ENCODE measurements around the gene SMIM35. TPM values are rescaled to one million over a fixed set of nuclear protein-coding genes. Genes with fewer than 3 reads are reported as not detected.

Gene SMIM35
- total and polyA plus RNA-seq, 2 of the 4 experiments (the other 2 are of a cell fraction): not detected

- no peak overlapping the region for H2BK120ac ChIP-seq (ENCODE audit: low read depth, low read length)
- intact Hi-C loops (cut with micrococcal nuclease) (no loop called here), dilution Hi-C loops (cut with HindIII; ENCODE audit: low sequenced_read_pairs, unreplicated experiment) (no loop called here), in situ Hi-C loops (cut with MboI; ENCODE audit: low sequenced_read_pairs) (no loop called here)
- no peak overlapping the region for H2AK5ac ChIP-seq (ENCODE audit: low read depth, low read length)
- H3K27me3 ChIP-seq (ENCODE audit: control insufficient read depth, insufficient read depth, low read length): no peaks in the 10 kb centered on the region
- H3K14ac ChIP-seq (replicated peaks; ENCODE audit: low read depth, low read length): no peak overlapping the region
- TF ChIP-seq CHD1 (IDR thresholded peaks at IDR 0.05; ENCODE audit: low read depth, low read length): no peak
- no peak for TF ChIP-seq MXI1 (IDR thresholded peaks at IDR 0.05; ENCODE audit: borderline replicate concordance, low read depth, low read length)
- ATAC-seq (ENCODE audit: low read depth) (no peak), DNase-seq (no peak)
- H4K5ac ChIP-seq (ENCODE audit: low read depth, low read length): no peak overlapping the region
- H3K56ac ChIP-seq (ENCODE audit: extremely low read depth, insufficient read depth, low read length): no peak overlapping the region
- POLR2A ChIA-PET (ENCODE audit: unreplicated experiment): no interaction called here
- H3K9me1 ChIP-seq (ENCODE audit: insufficient read depth, low read length): no peaks in the 10 kb centered on the region
- no peak overlapping the region for H3K23ac ChIP-seq (ENCODE audit: low read depth, low read length)
- no peak overlapping the region for H2AFZ ChIP-seq (replicated peaks; ENCODE audit: low read length, poor library complexity)
- no peak overlapping the region for H3K4me2 ChIP-seq (ENCODE audit: low read depth, low read length)
- no TSS peak for BruUV-seq (replicated peaks)
- no peak overlapping the region for H2BK15ac ChIP-seq (ENCODE audit: low read depth, low read length)
- no peaks in the 10 kb centered on the region for H3K79me1 ChIP-seq (ENCODE audit: low read depth in 1 of 2, low read length in 2 of 2)
- CTCF ChIA-PET: no interaction called here
- no peak overlapping the region for H3K4me3 ChIP-seq (ENCODE audit: insufficient read depth, low read depth, low read length)
- H3K4me1 ChIP-seq (ENCODE audit: control insufficient read depth, insufficient read depth, low read length): no peaks in the 10 kb centered on the region
- H3K18ac ChIP-seq (ENCODE audit: low read depth, low read length): no peak overlapping the region
- H3K27ac ChIP-seq (ENCODE audit: insufficient read depth, low read length): no peak overlapping the region
- H4K20me1 ChIP-seq (ENCODE audit: insufficient read depth, low read length): no peaks in the 10 kb centered on the region
- no peak overlapping the region for H2BK20ac ChIP-seq (ENCODE audit: low read depth, low read length)
- H3K4ac ChIP-seq (ENCODE audit: low read depth, low read length): no peak overlapping the region
- H4K91ac ChIP-seq (ENCODE audit: insufficient read depth, low read depth, low read length): no peak overlapping the region
- H2AK9ac ChIP-seq (replicated peaks; ENCODE audit: low read depth, low read length, poor library complexity): no peak overlapping the region
- H4K8ac ChIP-seq (ENCODE audit: low read depth in 2 of 2, low read length in 2 of 2): no peak overlapping the region
- H3K9me3 ChIP-seq (ENCODE audit: control insufficient read depth, insufficient read depth, low read length): no peaks in the 10 kb centered on the region
- no CpG with 5 or more reads among the region's 2 CpGs for WGBS, 2 experiments (ENCODE audit: extremely low coverage in 2 of 2, insufficient read length in 1 of 2)
- H2BK5ac ChIP-seq (ENCODE audit: low read depth, low read length, poor library complexity, severe bottlenecking): no peak overlapping the region
- H3K36me3 ChIP-seq (ENCODE audit: control insufficient read depth, insufficient read depth, low read length): no peaks in the 10 kb centered on the region
- H3K9ac ChIP-seq (ENCODE audit: low read depth, low read length): no peak overlapping the region
Measured at GRCh38 chr11:118106789-118107335, 20.1 kb upstream of the SMIM35 start.
